Measurements from ENCODE around the gene UVSSA. TPM values are rescaled to one million over a fixed set of nuclear protein-coding genes. Genes with fewer than 3 reads are reported as not detected.

UVSSA gene
- total and polyA plus RNA-seq, 2 experiments from 2014 or later: 2.9 to 4.1 TPM

DNA sequence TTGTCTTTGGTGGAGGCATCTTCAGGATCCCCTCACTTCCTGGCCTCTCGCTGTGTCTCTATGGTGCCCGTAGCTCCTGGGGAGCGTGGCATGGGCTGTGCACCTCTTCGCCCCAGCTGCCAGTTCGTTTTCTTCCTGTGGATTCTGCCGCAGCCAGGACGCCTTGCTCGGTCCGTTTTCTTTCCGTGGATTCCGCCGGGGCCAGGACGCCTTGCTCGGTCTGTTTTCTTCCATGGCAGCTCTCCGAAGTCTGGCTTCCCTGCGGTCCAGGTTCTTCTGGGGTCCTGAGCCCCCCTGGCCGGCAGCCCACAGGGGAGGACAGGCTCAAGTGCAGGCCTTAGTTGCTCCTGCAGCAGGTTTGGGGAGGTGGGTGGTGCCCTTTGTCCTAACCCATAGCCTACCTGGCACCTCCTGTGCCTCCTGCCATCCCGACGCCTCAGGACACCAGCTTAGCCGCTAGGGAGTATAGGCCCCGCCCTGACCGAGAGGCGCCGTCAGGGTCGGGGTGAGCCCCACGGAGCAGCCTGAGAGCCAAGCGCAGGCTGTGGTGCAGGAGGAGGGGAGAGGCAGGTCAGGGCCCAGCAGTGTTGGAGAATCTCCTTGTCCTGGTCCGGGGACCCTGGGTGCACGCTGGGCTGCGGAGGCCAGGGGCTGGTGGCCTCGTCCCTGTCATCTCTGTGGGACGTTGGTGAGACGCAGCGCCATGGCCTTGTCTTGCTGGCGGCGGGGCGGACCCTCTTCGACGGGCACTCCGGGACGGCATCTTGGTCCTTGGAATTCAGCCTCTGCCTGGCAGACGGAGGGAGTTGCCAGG lies 27.1 kb downstream of the UVSSA start:
- H3K79me2 ChIP-seq (ENCODE audit: insufficient read depth): no peaks in the 10 kb centered on the region
- in situ Hi-C loops (cut with MboI): no loop called here
- no peaks in the 10 kb centered on the region for H3K9me2 ChIP-seq (ENCODE audit: insufficient read depth)
- no peak overlapping the region for H3K27ac ChIP-seq
- H3K9ac ChIP-seq: no peak overlapping the region
- no peaks in the 10 kb centered on the region for H4K20me1 ChIP-seq (ENCODE audit: insufficient read depth)
- no peaks in the 10 kb centered on the region for H3K9me3 ChIP-seq (ENCODE audit: low read depth)
- no peak overlapping the region for H2AFZ ChIP-seq
- H3K4me2 ChIP-seq (ENCODE audit: unreplicated experiment): no peak overlapping the region
- no peaks in the 10 kb centered on the region for H3K4me1 ChIP-seq (ENCODE audit: insufficient read depth)
- H3K4me3 ChIP-seq: no peak overlapping the region
- H3K36me3 ChIP-seq (ENCODE audit: low read depth): no peaks in the 10 kb centered on the region
- no peak for DNase-seq
- WGBS, 2 experiments (ENCODE audit: low coverage in 1 of 2, low lambda C conversion rate in 2 of 2, missing lambda C conversion rate in 2 of 2): 88 to 89% methylated on average over 39 to 42 of the region's 42 CpGs
- no peaks in the 10 kb centered on the region for H3F3A ChIP-seq (ENCODE audit: insufficient read depth)
- H3K27me3 ChIP-seq (replicated peaks; ENCODE audit: insufficient read depth): no peaks in the 10 kb centered on the region
- TF ChIP-seq EZH2phosphoT487 (IDR thresholded peaks at IDR 0.05; ENCODE audit: insufficient read depth, low read depth) (no peak), EZH2 (IDR thresholded peaks at IDR 0.05; ENCODE audit: insufficient read depth, poor library complexity, severe bottlenecking) (no peak)

DNA sequence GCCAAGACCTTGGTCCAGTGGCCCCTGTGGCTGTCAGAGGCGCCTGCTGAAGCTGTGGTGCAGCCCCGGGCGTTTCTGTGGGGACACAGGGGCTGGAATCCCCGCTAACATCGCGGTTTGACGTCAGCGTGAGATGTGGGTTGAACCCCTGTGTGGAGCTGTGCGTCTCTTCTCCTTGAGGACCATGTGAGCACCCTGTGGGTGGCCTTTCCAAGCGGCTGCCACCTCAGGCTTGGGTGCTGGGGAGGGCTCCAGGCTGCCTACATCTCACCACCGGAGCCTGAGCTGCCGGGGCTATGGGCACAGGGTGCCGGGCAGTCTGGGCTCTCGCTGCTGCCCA lies 27.7 kb downstream of the UVSSA start:
- Histone ChIP-seq H3K4me3 (no peak overlapping the region), H3K9ac (no peak overlapping the region), H3K27ac (no peak overlapping the region), H3K4me2 (ENCODE audit: unreplicated experiment) (no peak overlapping the region), H2AFZ (no peak overlapping the region), H3K36me3 (ENCODE audit: low read depth) (no peaks in the 10 kb centered on the region), H3K9me2 (ENCODE audit: insufficient read depth) (no peaks in the 10 kb centered on the region), H3K79me2 (ENCODE audit: insufficient read depth) (no peaks in the 10 kb centered on the region), H3K27me3 (replicated peaks; ENCODE audit: insufficient read depth) (no peaks in the 10 kb centered on the region), H4K20me1 (ENCODE audit: insufficient read depth) (no peaks in the 10 kb centered on the region), H3K4me1 (ENCODE audit: insufficient read depth) (no peaks in the 10 kb centered on the region), H3F3A (ENCODE audit: insufficient read depth) (no peaks in the 10 kb centered on the region), H3K9me3 (ENCODE audit: low read depth) (no peaks in the 10 kb centered on the region)
- TF ChIP-seq EZH2phosphoT487 (IDR thresholded peaks at IDR 0.05; ENCODE audit: insufficient read depth, low read depth) (no peak), EZH2 (IDR thresholded peaks at IDR 0.05; ENCODE audit: insufficient read depth, poor library complexity, severe bottlenecking) (no peak)
- DNase-seq: no peak
- WGBS, 2 experiments (ENCODE audit: low coverage in 1 of 2, low lambda C conversion rate in 2 of 2, missing lambda C conversion rate in 2 of 2): 88 to 94% methylated on average over 11 to 14 of the region's 14 CpGs
- in situ Hi-C loops (cut with MboI): no loop called here

GRCh38 chr4:1375051-1375721 lies 28.2 kb downstream of the UVSSA start:
- no peak overlapping the region for H2AFZ ChIP-seq
- H3K36me3 ChIP-seq (ENCODE audit: low read depth): no peaks in the 10 kb centered on the region
- H3K27ac ChIP-seq: no peak overlapping the region
- no peak overlapping the region for H3K4me2 ChIP-seq (ENCODE audit: unreplicated experiment)
- DNase-seq: no peak
- WGBS, 2 experiments (ENCODE audit: low coverage in 1 of 2, low lambda C conversion rate in 2 of 2, missing lambda C conversion rate in 2 of 2): 89 to 91% methylated on average over 35 to 36 of the region's 36 CpGs
- no peaks in the 10 kb centered on the region for H4K20me1 ChIP-seq (ENCODE audit: insufficient read depth)
- H3K4me1 ChIP-seq (ENCODE audit: insufficient read depth): no peaks in the 10 kb centered on the region
- H3K27me3 ChIP-seq (replicated peaks; ENCODE audit: insufficient read depth): no peaks in the 10 kb centered on the region
- TF ChIP-seq EZH2 (IDR thresholded peaks at IDR 0.05; ENCODE audit: insufficient read depth, poor library complexity, severe bottlenecking) (no peak), EZH2phosphoT487 (IDR thresholded peaks at IDR 0.05; ENCODE audit: insufficient read depth, low read depth) (no peak)
- no peaks in the 10 kb centered on the region for H3F3A ChIP-seq (ENCODE audit: insufficient read depth)
- H3K9me2 ChIP-seq (ENCODE audit: insufficient read depth): no peaks in the 10 kb centered on the region
- no peak overlapping the region for H3K4me3 ChIP-seq
- H3K79me2 ChIP-seq (ENCODE audit: insufficient read depth): no peaks in the 10 kb centered on the region
- no peak overlapping the region for H3K9ac ChIP-seq
- in situ Hi-C loops (cut with MboI): no loop called here
- no peaks in the 10 kb centered on the region for H3K9me3 ChIP-seq (ENCODE audit: low read depth)

DNA sequence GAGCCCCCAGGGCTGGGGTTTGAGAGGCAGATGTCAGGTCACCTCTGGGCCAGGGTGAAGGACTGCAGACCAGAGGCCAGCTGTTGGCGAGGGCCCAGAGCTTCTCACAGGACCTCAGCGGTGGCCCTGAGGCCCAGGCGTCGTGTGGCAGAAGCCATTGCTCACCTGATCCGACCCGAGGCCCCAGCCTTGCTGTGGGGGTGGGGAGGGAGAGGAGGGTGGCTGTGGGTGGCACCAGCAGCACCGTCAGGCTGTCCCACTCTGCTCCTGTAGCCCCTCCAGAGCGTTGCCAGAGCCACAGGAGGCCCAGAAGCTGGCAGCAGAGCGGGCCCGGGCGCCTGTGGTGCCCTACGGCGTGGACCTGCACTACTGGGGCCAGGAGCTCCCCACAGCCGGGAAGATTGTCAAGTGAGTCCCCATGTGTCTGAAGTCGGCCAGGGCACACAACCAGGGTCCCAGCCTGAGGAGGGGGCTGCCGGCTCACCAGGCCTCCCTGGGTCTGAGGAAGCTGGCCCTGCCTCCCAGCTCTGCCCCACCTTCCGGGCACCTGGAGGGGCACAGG lies 28.8 kb downstream of the UVSSA start:
- Histone ChIP-seq H3K9ac (no peak overlapping the region), H3F3A (ENCODE audit: insufficient read depth) (no peaks in the 10 kb centered on the region), H3K4me2 (ENCODE audit: unreplicated experiment) (no peak overlapping the region), H3K4me3 (no peak overlapping the region), H3K9me3 (ENCODE audit: low read depth) (no peaks in the 10 kb centered on the region), H3K4me1 (ENCODE audit: insufficient read depth) (no peaks in the 10 kb centered on the region), H3K9me2 (ENCODE audit: insufficient read depth) (no peaks in the 10 kb centered on the region), H4K20me1 (ENCODE audit: insufficient read depth) (no peaks in the 10 kb centered on the region), H3K36me3 (ENCODE audit: low read depth) (no peaks in the 10 kb centered on the region), H3K27ac (no peak overlapping the region), H3K79me2 (ENCODE audit: insufficient read depth) (no peaks in the 10 kb centered on the region), H2AFZ (no peak overlapping the region), H3K27me3 (replicated peaks; ENCODE audit: insufficient read depth) (no peaks in the 10 kb centered on the region)
- TF ChIP-seq EZH2phosphoT487 (IDR thresholded peaks at IDR 0.05; ENCODE audit: insufficient read depth, low read depth) (no peak), EZH2 (IDR thresholded peaks at IDR 0.05; ENCODE audit: insufficient read depth, poor library complexity, severe bottlenecking) (no peak)
- DNase-seq: no peak
- 91 to 94% methylated on average over 14 to 17 of the region's 17 CpGs for WGBS, 2 experiments (ENCODE audit: low coverage in 1 of 2, low lambda C conversion rate in 2 of 2, missing lambda C conversion rate in 2 of 2)
- in situ Hi-C loops (cut with MboI): no loop called here
